Mammary epithelial cell (primary cell): Measurements from ENCODE around the gene ADAMTS9.

Source experiments
- CTCF ChIP-seq, 2 donors: IDR thresholded peaks in 1 of 2; conservative IDR thresholded peaks in 1 of 2; 2 replicates each; pipeline ENCODE4 v1.5.1; 2011 to 2012; ENCODE audit warnings: inconsistent platforms in 2 of 2, low read length in 2 of 2, mild to moderate bottlenecking in 2 of 2, control low read depth in 1 of 2, low read depth in 1 of 2; ENCODE audit not compliant: insufficient read depth in 1 of 2; ENCODE audit errors: extremely low read depth in 1 of 2
- EZH2 ChIP-seq: IDR thresholded peaks from 2 replicates; pipeline ENCODE4 v1.6.1; 2012; ENCODE audit warnings: low read length, inconsistent platforms, borderline replicate concordance

- no peak for TF ChIP-seq CTCF (conservative IDR thresholded peaks at IDR 0.05 in 1 of 2, IDR thresholded peaks at IDR 0.05 in 1 of 2; ENCODE audit: extremely low read depth in 1 of 2, insufficient read depth in 1 of 2, low read depth in 1 of 2, low read length in 2 of 2)
- no peak for TF ChIP-seq EZH2
Measured at GRCh38 chr3:64496786-64497490, 190.9 kb downstream of the ADAMTS9 start.
